ENCODE data around the gene NALCN.

Gene NALCN

GRCh38 chr13:101291206-101291605, 125.1 kb downstream of the NALCN start:
- no peak for DNase-seq (ENCODE audit: low read depth, low spot score)

- no peak for DNase-seq (ENCODE audit: low read depth, low spot score)
Measured at GRCh38 chr13:101289764-101290163, 126.5 kb downstream of the NALCN start.

- no peak for DNase-seq (ENCODE audit: low read depth, low spot score)
Measured at GRCh38 chr13:101283782-101284181, 132.5 kb downstream of the NALCN start.

- DNase-seq (ENCODE audit: low read depth, low spot score) = no peak
Measured at GRCh38 chr13:101272886-101273285, 143.4 kb downstream of the NALCN start.

- DNase-seq (ENCODE audit: low read depth, low spot score) = no peak
Measured at GRCh38 chr13:101271681-101272245, 144.5 kb downstream of the NALCN start.

GRCh38 chr13:101267656-101268055, 148.7 kb downstream of the NALCN start:
- DNase-seq (ENCODE audit: low read depth, low spot score) = no peak

GRCh38 chr13:101265934-101266333, 150.4 kb downstream of the NALCN start:
- no peak for DNase-seq (ENCODE audit: low read depth, low spot score)

GRCh38 chr13:101264931-101265330, 151.4 kb downstream of the NALCN start:
- DNase-seq (ENCODE audit: low read depth, low spot score) = no peak

GRCh38 chr13:101262306-101262705, 154.0 kb downstream of the NALCN start:
- DNase-seq (ENCODE audit: low read depth, low spot score) = no peak

GRCh38 chr13:101258509-101258908, 157.8 kb downstream of the NALCN start:
- no peak for DNase-seq (ENCODE audit: low read depth, low spot score)

GRCh38 chr13:101258071-101258470, 158.2 kb downstream of the NALCN start:
- DNase-seq (ENCODE audit: low read depth, low spot score) = no peak

- DNase-seq (ENCODE audit: low read depth, low spot score) = no peak
Measured at GRCh38 chr13:101248739-101249514, 167.4 kb downstream of the NALCN start.

GRCh38 chr13:101242720-101243119, 173.6 kb downstream of the NALCN start:
- DNase-seq (ENCODE audit: low read depth, low spot score) = no peak

GRCh38 chr13:101238555-101238954, 177.8 kb downstream of the NALCN start:
- no peak for DNase-seq (ENCODE audit: low read depth, low spot score)

GRCh38 chr13:101231751-101232428, 184.4 kb downstream of the NALCN start:
- DNase-seq (ENCODE audit: low read depth, low spot score) = no peak

- DNase-seq (ENCODE audit: low read depth, low spot score) = no peak
Measured at GRCh38 chr13:101230271-101230890, 185.9 kb downstream of the NALCN start.

GRCh38 chr13:101219609-101220265, 196.6 kb downstream of the NALCN start:
- no peak for DNase-seq (ENCODE audit: low read depth, low spot score)

- no peak for DNase-seq (ENCODE audit: low read depth, low spot score)
Measured at GRCh38 chr13:101218484-101218883, 197.8 kb downstream of the NALCN start.

GRCh38 chr13:101217086-101217485, 199.2 kb downstream of the NALCN start:
- DNase-seq (ENCODE audit: low read depth, low spot score) = no peak

GRCh38 chr13:101211261-101211660, 205.0 kb downstream of the NALCN start:
- DNase-seq (ENCODE audit: low read depth, low spot score) = no peak

GRCh38 chr13:101210774-101211173, 205.5 kb downstream of the NALCN start:
- DNase-seq (ENCODE audit: low read depth, low spot score) = no peak

Measured in activated naive CD8-positive, alpha-beta T cell treated with anti-CD3 and anti-CD28 coated beads, Interleukin-2, amount 50 U/mL, for 16 hours (primary cell).